GM12878 (cell line): ENCODE data around the gene ATRN.

Experiments
- CEBPB ChIP-seq, 2 experiments: fragments of 150-350 bp in 1 of 2; IDR thresholded peaks; 2 replicates each; pipeline ENCODE4 v1.6.1; 2012 to 2014; ENCODE audit warnings: low read depth in 2 of 2, low read length in 2 of 2, borderline replicate concordance in 1 of 2, inconsistent platforms in 1 of 2
- CHD4 ChIP-seq: fragments of 200-600 bp; sonication (generic); IDR thresholded peaks from 2 replicates; pipeline ENCODE4 v1.6.1; 2016; ENCODE audit warnings: mild to moderate bottlenecking
- POLR2AphosphoS2 ChIP-seq: IDR thresholded peaks from 2 replicates; pipeline ENCODE4 v1.6.1; 2011; ENCODE audit warnings: low read depth, mild to moderate bottlenecking, low read length, improper control_type of control experiment, moderate library complexity
- SP1 ChIP-seq: IDR thresholded peaks from one replicate; pipeline ENCODE4 v1.6.1; 2011; ENCODE audit warnings: low read depth, low read length
- ZNF24 ChIP-seq: fragments of 450-650 bp; IDR thresholded peaks from 2 replicates; pipeline ENCODE4 v1.6.1; 2017; ENCODE audit warnings: antibody characterized with exemption, mild to moderate bottlenecking

GRCh38 chr20:3521852-3522740 lies 51.3 kb downstream of the ATRN start:
- TF ChIP-seq CEBPB (IDR thresholded peaks at IDR 0.05; ENCODE audit: borderline replicate concordance in 1 of 2, low read depth in 2 of 2, low read length in 2 of 2) (no peak), ZNF24 (no peak), POLR2AphosphoS2 (no peak), CHD4 (no peak), SP1 (no peak)
